Coronary artery (tissue), 2 donors: ENCODE data around the gene LRRC36.

Experiments
- DNase-seq: peaks from one replicate; pipeline ENCODE4 v3.0.0-alpha.2; 2017; ENCODE audit warnings: low spot score
- H3K27ac ChIP-seq, 2 donors: fragments of 200-600 bp; sonication (generic); one replicate each; pipeline ENCODE4 v1.5.1; 2016 to 2019
- H3K4me3 ChIP-seq: fragments of 200-600 bp; sonication (generic); 2 replicates; pipeline ENCODE4 v1.5.1; 2016; ENCODE audit warnings: mild to moderate bottlenecking, moderate library complexity
- TF ChIP-seq, protein P1 (sequence below): fragments of 200-600 bp; sonication (generic); IDR thresholded peaks from one replicate; pipeline ENCODE4 v1.5.1; 2019; ENCODE audit warnings: antibody characterized with exemption

Gene LRRC36

DNA sequence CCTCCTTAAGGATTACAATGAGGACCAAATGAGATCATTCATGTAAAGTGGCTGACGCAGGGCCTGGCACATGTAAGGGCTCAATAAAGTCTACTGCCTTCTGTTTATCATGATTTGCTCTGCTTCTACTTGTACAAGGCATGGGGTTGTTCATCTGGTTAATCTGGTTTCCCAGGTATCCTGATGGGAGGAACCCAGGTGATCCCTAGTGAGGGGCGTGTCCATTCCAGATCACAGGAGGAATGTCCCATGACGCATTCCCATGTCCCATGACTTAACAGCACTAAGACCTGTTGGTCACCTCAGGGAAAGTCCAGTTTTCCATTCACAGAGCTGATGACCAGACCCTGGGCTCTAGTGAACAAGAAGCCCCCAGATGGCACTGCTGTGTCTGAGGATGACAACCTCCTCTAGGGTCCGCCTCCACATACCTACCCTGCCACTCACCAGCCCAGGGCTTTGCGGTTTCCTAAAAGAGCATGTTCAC is 78.2 kb downstream of the LRRC36 start:
- H3K27ac ChIP-seq = no peak overlapping the region
- no peak for DNase-seq
- no peak overlapping the region for H3K4me3 ChIP-seq
- TF ChIP-seq, protein P1, sequence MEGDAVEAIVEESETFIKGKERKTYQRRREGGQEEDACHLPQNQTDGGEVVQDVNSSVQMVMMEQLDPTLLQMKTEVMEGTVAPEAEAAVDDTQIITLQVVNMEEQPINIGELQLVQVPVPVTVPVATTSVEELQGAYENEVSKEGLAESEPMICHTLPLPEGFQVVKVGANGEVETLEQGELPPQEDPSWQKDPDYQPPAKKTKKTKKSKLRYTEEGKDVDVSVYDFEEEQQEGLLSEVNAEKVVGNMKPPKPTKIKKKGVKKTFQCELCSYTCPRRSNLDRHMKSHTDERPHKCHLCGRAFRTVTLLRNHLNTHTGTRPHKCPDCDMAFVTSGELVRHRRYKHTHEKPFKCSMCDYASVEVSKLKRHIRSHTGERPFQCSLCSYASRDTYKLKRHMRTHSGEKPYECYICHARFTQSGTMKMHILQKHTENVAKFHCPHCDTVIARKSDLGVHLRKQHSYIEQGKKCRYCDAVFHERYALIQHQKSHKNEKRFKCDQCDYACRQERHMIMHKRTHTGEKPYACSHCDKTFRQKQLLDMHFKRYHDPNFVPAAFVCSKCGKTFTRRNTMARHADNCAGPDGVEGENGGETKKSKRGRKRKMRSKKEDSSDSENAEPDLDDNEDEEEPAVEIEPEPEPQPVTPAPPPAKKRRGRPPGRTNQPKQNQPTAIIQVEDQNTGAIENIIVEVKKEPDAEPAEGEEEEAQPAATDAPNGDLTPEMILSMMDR = no peak

- TF ChIP-seq, protein P1 = no peak
- peak overlapping the region in 1 of 2 donors; percentile 72 for H3K27ac ChIP-seq
- no peak for DNase-seq
- no peak overlapping the region for H3K4me3 ChIP-seq
Measured at GRCh38 chr16:67405336-67405735, 78.7 kb downstream of the LRRC36 start.

GRCh38 chr16:67406111-67406971 is 79.7 kb downstream of the LRRC36 start:
- DNase-seq = no peak
- Histone ChIP-seq H3K4me3 (no peak overlapping the region), H3K27ac (peak overlapping the region in 1 of 2 donors; percentile 72)
- TF ChIP-seq, protein P1 = no peak

GRCh38 chr16:67407176-67407787 is 80.7 kb downstream of the LRRC36 start:
- Histone ChIP-seq H3K4me3 (no peak overlapping the region), H3K27ac (peak overlapping the region in 1 of 2 donors; percentile 72)
- TF ChIP-seq, protein P1 = no peak
- no peak for DNase-seq

GRCh38 chr16:67407788-67408452 is 81.3 kb downstream of the LRRC36 start:
- TF ChIP-seq, protein P1 = no peak
- no peak overlapping the region for H3K27ac ChIP-seq
- H3K4me3 ChIP-seq = no peak overlapping the region
- DNase-seq = no peak

DNA sequence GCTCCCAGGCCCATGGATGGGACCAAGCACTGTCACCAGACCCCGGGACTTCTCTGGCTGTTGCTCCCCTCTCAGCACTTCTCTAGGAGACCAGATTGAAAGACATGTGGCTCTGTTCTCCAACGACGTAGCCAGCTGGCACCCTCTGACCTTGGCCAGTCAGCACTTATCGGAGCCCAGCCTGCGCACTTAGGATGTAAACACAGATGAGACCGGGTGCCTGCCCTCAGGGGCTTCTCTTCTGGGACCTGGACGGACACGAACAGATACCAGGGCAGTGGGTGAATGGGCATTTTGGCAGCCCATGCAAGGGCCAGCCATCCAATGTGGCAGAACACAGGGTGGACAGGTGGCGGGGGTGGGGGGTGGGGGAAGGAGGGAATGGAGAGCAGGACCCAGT is 83.0 kb downstream of the LRRC36 start:
- H3K4me3 ChIP-seq = no peak overlapping the region
- no peak overlapping the region for H3K27ac ChIP-seq
- TF ChIP-seq, protein P1 = no peak
- no peak for DNase-seq
